Tongue (tissue), 2 donors: ENCODE results near the gene ADCY6. TPM values are rescaled to one million over a fixed set of nuclear protein-coding genes. Genes with fewer than 3 reads are reported as not detected.

Experiments used
- DNase-seq: peaks from one replicate; pipeline ENCODE4 v3.0.0-alpha.2; 2015
- total RNA-seq: library from RNA; depleted of rRNA; stranded (reverse); fragments of >200 nt; gene quantifications from one replicate; pipeline ENCODE4 v1.2.3, GENCODE V29; 2014

The ADCY6 gene
- total RNA-seq, 1 donor from 2014 or later: 45.7 TPM

DNA sequence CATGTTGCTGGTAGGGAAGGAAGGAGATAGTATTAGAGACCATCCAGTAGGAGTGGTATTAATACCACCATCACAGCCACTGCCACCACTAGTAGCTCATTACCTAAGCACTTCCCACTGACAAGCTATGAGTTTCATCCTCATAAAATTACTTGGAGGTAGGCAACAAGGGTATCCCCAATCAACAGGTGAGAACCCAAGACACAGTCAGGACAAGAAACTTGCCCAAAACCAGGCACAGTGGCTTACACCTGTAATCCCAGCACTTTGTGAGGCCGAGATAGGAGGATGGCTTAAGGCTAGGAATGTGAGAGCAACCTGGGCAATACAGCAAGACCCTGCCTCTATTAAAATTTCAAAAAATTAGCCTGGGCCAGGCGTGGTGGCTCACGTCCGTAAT lies 5.5 kb downstream of the ADCY6 start:
- DNase-seq: no peak

DNA sequence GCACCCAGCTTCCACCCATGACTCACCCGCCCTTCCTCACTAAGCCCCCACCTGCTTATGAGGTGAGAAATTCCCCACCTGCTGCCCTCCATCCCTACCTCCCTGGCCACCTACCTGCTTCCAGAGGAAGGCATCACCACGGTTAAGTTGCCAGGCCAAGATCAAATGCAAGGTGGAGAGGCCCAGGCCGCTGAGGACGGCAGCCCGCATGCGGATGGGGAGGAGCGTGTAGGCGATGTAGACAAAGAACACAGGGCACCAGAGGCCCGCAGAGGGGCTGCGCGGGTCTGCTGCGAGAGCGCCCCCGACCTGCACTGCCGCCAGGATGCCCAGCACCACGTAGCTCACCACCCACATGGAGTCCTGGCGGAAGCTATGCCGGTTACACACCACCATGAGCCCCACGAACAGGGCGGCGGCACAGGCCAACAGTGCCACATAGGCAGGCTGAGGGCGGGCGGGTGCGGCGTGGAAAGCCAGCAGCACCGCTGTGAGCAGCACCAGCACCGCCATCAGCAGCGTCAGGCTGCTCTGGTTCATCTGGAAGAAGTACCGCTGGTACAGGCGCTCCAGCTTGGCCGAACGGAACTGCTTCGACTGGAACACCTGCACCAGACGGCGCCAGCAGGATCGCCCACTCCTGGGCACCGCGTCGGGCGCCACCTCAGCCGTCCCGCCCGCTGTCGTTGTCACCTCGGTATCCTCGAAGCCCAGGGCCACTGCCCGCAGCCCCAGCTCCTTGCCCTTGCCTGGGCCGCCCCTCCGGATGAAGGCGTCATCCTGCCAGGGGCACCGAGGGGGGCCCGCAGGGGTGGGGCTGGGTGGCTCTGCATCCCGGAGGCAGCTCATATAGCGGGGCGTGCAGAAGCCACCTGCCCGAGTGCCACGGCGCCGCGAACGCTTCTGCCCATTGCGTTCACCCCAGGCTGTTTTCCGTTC lies 6.2 kb downstream of the ADCY6 start:
- no peak for DNase-seq

DNA sequence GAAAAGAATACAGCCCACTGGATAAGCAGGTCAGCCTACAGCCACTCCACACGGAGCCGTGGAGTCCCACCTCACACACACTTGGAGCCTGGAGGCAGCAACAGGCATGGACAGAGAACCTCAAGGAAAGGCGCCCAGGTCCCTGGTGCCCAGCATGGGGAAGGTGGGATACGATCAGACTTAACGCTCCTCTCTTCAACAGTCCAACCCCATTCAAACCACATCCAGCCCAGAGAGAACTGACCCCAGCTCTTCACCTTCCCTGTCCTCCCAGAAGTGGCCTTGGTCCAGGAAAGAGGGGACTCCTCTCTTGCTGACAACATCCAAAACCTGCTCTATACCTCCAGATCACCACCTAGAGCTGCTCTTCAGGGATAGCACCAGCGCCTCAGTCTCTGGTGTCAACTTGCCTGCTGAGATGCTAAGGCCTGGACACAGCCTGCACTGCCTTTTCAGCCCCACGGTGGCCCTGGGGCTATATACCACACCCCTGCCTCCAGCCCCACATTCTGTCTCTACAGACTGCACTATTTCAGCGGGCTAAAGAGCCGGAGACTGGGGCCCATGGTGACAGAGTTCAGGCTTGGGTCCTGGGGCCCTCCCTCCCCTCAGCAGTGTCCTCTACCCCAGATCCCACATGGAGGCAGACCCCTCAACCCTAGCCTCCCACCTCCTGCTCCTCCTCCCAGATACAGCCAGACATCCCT lies 7.0 kb downstream of the ADCY6 start:
- no peak for DNase-seq

DNA sequence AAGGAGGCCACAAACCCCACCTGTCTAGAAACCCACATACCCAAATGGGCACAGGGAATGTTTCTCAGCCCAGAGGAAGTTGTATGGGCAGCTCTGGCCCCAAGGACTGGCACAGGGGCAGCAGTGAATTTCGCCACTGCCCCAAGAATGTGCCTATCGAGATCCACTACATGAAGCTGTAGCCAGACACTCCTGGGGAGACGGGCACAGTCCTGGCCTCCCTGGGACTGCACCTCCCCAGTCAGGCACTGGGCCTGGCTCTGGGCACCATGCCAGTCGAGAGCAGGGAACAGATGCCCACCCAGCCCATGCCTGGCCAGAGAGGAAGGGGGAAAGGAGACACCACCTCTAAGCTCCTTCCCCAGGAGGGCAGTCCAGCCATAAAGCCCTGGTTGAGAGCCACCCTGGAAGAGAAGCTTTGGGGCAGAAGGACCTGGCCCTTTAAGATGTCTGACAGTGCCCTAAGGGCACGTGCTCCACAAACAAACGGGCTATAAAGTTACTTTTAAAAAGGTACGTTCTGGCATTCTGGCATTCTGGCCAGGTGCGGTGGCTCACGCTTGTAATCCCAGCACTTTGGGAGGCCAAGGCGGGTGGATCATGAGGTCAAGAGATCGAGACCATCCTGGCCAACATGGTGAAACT lies 8.4 kb downstream of the ADCY6 start:
- no peak for DNase-seq

DNA sequence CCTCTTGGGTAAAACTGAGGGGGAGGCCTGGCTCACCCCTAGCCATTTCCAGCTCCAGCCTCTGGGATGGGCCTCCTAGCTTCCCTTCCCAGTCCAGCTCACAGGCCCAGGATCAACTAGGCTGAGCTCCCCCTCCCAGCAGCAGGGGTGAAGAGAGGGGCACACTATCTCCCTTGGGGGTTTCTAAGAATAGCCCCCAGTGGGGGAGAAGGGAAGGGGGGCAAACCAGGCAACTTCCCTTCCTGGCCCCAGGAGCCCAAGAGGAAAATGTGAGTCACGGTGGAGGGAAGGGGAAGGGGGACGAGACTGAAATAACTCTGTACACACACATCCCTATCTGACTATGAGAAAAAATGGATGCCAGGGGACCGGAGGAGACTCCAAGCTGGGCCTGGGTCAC lies 9.0 kb downstream of the ADCY6 start:
- DNase-seq: peak; percentile 49

DNA sequence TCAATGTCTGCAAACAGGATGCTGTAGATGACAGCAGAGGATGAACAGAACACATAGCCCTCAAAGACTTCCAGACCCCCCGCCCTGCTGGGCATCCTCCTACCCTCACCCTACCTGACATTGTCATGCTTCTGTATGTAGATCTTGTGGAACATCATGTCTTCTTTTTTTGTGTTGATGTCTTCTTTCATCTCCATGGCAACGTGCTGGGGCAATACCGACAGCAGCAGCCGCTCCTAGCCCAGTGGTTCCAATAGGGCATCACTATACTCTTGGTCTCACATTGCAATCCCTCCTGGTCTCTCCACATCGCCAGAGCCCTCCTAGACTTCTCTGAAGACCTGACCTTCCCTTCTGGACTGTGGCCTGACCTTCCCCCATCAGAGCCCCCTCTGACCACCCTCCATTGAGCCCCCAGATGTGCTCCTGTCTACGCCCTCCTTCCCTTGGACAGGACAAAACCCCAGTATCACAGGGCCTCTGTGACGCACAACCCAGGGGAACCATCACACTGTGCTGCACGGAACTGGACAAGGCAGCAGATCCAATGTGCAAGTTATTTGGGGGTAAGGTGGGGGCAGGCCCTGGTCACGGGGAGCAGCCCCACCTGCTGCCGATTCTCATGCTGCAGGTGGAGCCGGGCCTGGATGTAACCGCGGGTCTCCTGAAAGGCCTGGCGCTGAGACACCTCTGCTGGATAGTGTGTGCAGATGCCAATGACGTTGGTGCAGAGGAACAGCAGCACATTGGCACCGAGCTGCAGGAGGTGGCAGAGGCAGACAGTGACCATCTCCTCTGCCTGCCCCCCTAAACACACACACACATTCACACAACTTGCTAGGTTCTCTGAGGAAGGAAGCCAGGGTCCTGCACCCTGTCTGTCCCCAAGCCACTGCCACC lies 11.1 kb downstream of the ADCY6 start:
- no peak for DNase-seq

DNA sequence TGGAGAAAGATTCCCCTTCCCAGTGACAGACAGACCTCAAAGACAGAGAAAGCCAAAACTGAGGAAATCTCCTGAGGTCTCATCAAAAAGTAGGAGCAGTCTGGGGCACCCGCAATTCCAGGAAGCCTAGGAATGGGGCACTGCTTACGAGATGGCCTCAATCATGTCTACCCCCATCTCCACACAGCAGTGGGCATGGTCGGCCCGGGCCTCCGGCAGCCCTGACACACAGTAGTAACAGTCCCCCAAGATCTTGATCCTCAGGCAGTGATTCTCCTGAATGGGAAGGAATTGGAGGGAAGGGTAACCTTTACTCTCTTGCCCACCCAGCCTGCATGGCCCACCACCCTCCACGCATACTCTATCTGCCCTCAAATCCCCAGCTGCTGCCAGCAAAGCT lies 11.9 kb downstream of the ADCY6 start:
- DNase-seq: no peak

DNA sequence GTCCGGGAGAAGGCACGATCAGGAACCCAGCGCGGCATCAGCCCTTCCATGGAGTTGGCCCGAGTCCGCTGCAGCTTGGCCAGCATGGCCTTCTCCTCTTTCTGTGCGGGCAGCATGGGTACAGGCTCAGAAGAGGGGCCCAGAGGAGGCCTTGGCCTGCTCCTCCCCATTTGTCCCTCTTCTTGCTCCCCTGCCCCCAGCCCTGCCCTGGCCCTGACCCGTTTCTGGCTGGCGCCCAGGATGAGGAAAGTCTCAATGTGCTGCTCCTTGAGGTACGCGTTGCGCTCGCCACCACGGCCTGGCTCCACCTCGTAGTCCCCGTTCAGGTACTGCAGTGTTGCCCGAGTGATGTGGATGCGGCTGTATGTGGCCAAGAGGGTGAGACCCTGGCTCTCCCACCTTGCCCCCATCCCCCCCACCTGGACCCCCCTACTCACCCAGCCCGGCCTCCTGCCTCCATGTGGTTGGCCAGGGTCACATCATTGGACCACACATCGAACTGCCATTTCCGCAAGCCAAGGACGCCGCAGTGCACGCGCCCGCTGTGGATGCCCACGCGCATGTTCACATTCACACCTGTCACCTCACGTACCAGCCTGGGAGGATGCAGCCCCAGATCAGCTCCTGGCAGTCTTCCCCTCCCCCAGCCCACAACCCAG lies 12.8 kb downstream of the ADCY6 start:
- no peak for DNase-seq

DNA sequence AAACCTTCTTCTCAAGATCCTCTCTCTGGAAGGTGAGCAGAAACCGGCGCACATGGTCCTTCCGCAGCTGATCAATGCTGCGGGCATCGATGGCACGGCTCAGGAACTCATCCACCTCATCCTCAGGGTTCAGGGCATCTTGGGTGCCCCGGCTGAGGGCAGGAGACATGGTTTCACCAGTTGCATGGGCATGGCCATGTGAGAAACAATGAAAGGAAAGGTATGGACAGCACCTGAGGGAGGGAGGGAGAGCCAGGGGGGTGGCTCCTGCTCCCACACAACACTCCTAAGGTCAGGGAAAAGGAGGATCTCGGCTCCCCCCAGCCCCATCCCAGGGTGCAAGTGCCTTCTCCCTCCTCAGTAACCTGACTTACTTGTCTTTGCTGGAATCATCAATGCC lies 13.6 kb downstream of the ADCY6 start:
- DNase-seq: no peak

DNA sequence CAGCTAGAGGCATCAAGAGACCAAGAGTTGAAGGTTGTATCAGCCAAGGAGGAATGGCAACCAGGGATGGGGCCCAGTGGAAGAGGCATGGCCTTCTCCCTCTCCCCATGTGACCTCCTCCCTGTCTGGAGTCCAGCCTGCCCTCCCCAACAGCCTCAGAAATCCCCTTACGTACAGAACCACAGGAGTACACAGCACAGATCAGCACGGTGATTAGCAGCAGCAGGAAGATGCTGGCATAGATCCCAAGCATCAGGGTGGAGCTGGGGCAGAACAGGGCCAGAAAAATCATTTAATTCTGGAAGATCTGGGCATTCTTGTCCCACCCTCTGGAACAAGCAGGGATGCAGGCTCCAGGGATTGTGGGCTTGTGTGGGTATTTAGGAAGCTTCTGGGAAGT lies 14.4 kb downstream of the ADCY6 start:
- DNase-seq: no peak

DNA sequence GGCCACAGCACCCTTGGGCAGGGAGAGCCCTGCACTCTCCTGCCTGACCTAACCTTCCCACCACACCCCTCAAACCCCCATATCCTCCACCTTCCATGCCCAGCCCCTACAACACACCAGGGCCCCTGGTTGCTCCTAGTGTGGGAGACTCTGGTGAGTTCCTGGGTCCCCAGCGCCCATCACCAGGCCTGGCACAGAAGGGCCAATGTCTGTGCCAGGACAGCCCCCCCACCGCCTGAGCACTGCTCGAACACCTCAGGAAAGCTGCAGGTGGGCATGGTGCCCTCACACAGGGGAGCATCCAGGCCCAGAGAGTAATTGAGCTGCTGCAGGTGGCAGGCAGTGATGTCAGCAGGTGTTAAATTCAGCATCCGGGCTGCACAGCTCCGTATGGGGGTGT lies 15.2 kb downstream of the ADCY6 start:
- DNase-seq: no peak

DNA sequence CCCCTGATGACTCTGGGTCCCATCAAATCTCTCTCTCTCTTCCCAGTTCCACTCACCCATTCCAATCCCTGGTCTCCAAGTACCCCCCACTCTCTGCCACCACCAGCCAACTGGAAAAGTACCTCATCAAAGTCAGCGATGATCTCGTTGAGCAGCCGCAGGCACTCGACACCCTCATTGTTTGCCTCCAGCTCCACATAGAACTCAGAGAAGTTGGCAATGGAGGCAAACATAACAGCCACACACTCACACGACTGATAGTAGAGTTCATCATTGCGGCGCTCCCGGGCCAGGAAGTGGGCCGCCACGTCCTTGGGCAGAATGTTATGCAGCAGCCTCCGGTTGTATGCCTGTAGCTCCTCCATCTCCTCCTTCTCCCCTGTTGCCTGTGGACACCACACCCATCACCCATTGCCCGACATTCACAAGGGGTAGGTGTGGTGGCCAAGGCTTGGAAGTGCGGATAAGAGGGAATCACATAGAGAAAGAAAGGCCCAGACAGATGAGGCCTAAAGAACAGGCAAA lies 17.2 kb downstream of the ADCY6 start:
- DNase-seq: no peak

DNA sequence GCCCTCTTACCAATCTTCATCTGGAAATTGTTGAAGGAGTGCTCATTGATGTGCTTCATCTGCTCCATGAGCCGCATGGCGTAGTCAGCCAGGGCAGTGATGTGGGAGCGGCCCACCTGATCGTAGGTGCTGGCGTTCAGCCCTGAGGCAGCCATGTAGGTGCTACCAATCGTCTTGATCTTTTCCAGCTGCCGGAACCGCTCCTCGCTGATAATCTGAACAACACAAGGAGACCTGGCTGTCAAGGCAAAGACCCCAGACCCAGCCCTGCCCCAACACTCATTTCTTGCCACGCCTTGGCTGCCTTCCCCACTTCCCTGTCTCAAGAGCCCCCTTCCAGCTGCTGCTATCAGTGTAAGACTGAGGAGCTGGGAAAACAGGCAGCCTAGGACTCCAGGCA lies 18.1 kb downstream of the ADCY6 start:
- DNase-seq: no peak

DNA sequence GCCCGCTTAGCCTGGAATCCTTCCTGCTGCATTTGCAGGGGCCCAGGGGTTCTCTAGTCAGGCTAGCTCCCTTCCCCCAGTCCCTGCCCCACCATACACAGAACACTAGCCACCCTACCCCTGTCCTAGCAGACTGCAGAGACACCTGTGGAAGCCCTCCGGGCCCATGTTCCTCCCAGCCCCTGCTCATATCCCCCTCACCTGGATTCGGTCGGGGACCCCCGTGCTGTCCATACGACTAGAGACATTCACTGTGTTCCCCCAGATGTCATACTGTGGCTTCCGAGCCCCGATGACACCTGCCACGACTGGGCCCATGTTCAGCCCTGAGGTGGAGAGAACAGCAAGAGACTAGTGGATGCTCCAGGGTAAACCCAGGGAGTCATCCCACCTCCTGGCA lies 20.2 kb downstream of the ADCY6 start:
- no peak for DNase-seq

DNA sequence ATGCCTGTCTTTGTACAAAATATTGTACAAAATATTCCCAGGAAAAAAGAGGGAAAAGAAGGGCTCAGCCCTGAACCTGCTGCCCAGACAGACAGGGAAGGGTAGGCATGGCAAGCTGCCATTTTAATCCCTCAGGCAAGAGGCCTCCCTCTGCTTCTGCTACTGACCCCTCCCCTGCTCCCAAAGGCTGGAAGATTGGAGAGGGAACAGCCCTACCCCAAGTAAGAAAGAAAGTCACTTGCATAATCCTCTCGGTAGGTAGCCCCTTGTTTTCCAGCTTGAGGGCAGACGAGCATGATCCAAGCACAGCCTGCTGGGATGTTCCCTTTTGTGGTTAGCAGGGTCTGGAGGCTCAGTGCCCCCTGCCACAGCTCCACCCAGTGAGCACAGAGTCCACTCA lies 20.7 kb downstream of the ADCY6 start:
- DNase-seq: no peak

DNA sequence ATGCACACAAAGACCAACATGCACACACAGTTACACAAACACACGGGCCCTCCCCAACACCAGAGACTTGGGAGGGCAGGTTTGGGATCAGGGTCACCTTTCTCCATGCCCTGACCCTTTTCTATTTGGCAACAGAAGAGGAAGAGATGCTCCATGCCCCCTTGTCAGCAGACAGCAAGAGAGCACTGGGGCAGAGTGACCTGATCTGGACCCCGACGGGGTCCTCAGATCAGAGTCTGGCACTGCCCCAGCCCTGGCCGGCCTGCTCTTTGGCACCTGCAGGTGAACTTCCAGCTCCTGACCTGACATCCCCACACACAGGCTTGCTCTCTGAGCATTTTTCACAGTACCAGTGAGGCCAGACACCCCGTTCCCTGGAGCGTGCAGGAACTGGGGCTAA lies 21.4 kb downstream of the ADCY6 start:
- DNase-seq: no peak

DNA sequence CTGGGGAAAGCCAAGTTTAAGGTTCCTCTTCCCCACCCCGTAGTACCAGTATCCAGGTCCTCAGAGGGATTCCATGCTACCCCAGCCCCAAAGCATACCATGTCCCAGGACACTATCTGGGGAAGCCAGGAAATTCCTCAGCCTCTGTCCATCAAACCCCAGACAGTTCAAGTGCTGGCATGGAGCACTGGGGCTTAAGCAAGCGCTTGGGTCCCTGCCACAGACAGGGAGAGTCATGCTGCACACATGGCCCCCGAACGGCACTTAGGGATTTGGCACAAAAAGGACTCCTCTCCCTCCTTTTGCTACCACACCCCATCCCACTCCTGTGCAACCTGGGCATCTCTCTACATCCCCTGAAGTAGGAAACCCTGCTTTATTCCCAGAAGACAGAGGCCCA lies 21.8 kb downstream of the ADCY6 start:
- DNase-seq: no peak

DNA sequence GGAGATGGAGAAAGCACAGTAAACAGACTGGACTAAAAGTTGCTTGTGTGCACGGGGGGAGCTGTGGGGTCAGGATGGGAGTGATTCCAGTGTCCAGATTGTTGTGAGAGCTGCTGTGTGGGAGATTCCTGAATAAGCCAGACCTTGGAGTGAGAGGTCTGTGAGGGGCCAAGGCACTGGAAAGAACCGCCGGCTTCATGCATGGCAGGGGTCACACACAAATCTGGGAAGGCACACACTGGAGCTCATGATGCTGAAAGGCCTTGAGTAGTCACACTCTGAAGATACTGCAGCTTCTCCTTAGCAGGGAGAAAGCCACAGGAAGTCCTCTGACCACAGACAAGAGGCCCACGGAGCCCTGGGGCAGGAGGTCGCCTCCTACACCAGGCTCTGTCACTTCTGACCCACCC lies 23.1 kb downstream of the ADCY6 start:
- no peak for DNase-seq

DNA sequence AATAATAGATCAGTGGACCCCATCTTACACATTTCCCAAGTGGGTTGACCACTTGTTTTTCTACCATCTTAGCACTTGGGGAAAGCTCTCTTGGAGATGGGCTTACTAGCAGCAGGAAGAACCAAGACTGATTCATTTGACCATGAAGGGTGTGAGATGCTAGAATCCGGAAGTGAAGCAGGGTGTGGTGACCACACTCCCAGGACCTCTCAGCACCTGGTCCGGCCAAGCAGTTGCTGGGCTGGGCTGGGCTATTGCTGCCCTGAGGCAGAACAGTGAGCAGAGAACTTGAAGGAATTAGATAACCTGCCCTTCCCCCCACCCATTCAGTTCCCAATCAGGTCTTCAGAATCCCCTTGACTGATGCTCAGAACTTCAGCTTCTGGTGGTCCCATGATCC lies 24.4 kb downstream of the ADCY6 start:
- DNase-seq: no peak

DNA sequence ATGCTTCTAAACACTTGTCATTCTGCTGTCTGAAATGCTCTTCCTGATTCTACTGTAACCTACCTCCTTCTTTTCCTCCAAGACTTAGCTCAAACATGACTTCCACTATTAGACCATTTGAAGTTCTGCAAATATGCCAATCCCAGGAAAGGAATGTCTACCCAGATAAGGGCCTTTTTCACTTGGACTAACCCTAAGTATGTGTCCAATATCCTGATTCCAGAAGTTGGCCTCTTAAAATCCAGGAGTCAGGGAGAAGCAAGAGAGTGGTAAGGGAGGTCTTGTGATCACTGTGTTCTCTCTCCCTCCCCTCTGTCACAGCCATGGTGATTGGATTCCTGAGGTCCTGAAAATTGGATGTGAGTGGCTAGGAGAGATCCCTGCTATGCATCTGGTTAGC lies 30.2 kb downstream of the ADCY6 start:
- no peak for DNase-seq

DNA sequence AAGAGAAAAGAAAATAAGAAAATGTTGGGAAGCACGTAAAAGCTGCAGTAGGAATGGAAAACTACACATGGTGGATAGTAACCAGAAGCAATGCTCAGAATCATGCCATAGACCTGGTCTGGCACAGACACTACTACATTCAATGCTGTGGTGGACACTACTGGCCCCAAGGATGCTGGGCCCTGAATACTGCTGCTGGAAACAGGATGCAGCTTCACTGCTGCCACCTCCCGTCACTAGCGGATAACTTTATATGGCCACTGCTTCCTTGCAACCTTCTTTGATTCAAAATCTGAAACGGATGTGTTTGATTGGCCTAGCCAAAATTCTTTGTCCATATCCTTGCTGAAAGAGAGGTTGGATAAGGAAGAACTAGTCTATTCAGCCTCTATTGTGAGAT lies 30.7 kb downstream of the ADCY6 start:
- no peak for DNase-seq
